Measurements from ENCODE around the gene PRPSAP1.
A peak's percentile ranks its signal among the peaks of the same experiment; 100 is the strongest.
"Not testable (repeated sequence)": the region's sequence is repeated elsewhere in the genome, so short reads cannot be mapped to it uniquely, and the experiment has no call there.

The PRPSAP1 gene

GRCh38 chr17:76317535-76317934, 36.2 kb downstream of the PRPSAP1 start:
- no peak for DNase-seq (ENCODE audit: low read depth)

GRCh38 chr17:76314392-76315227, 39.1 kb downstream of the PRPSAP1 start:
- no peak for DNase-seq (ENCODE audit: low read depth)

- no peak for DNase-seq (ENCODE audit: low read depth)
These were observed 41.0 kb downstream of the PRPSAP1 start for GRCh38 chr17:76312735-76313134.

GRCh38 chr17:76309461-76309860, 44.3 kb downstream of the PRPSAP1 start:
- no peak for DNase-seq (ENCODE audit: low read depth)

GRCh38 chr17:76307966-76308338, 45.8 kb downstream of the PRPSAP1 start, which contains the start of gene QRICH2:
Gene QRICH2 (minus strand): TSS chr17:76308276. CDS start chr17:76307998, 278 bp downstream.
- DNase-seq (ENCODE audit: low read depth) = no peak

GRCh38 chr17:76307299-76307965, 46.3 kb downstream of the PRPSAP1 start:
- DNase-seq (ENCODE audit: low read depth) = no peak

GRCh38 chr17:76305135-76305454, 48.6 kb downstream of the PRPSAP1 start:
- DNase-seq (ENCODE audit: low read depth) = not testable (repeated sequence)

GRCh38 chr17:76304226-76305134, 49.2 kb downstream of the PRPSAP1 start:
- no peak for DNase-seq (ENCODE audit: low read depth)

- no peak for DNase-seq (ENCODE audit: low read depth)
These were observed 56.3 kb downstream of the PRPSAP1 start for GRCh38 chr17:76297436-76297835.

- DNase-seq (ENCODE audit: low read depth) = no peak
These were observed 56.8 kb downstream of the PRPSAP1 start for GRCh38 chr17:76296889-76297288.

- no peak for DNase-seq (ENCODE audit: low read depth)
These were observed 57.5 kb downstream of the PRPSAP1 start for GRCh38 chr17:76296186-76296585.

GRCh38 chr17:76293106-76293505, 60.6 kb downstream of the PRPSAP1 start:
- no peak for DNase-seq (ENCODE audit: low read depth)

GRCh38 chr17:76292567-76292966, 61.1 kb downstream of the PRPSAP1 start:
- no peak for DNase-seq (ENCODE audit: low read depth)

- no peak for DNase-seq (ENCODE audit: low read depth)
These were observed 71.9 kb downstream of the PRPSAP1 start for GRCh38 chr17:76281573-76282371.

GRCh38 chr17:76280650-76281049, 73.1 kb downstream of the PRPSAP1 start:
- DNase-seq (ENCODE audit: low read depth) = no peak

GRCh38 chr17:76279742-76280287, 73.9 kb downstream of the PRPSAP1 start:
- no peak for DNase-seq (ENCODE audit: low read depth)

GRCh38 chr17:76278952-76279741, 74.6 kb downstream of the PRPSAP1 start:
- peak; percentile 62 for DNase-seq (ENCODE audit: low read depth)

- no peak for DNase-seq (ENCODE audit: low read depth)
These were observed 75.3 kb downstream of the PRPSAP1 start for GRCh38 chr17:76278268-76278908.

- no peak for DNase-seq (ENCODE audit: low read depth)
These were observed 76.1 kb downstream of the PRPSAP1 start for GRCh38 chr17:76277300-76278267.

Measured in stimulated activated CD8-positive, alpha-beta memory T cell treated with anti-CD3 and anti-CD28 coated beads, Interleukin-12 subunit alpha, Interleukin-12 subunit beta, amount 100 ng/mL, for 4 hours (primary cell).